Hepatocyte (in vitro differentiated cells): ENCODE data around the gene SOS1.

Source experiments
- CTCF ChIP-seq: fragments of 200-600 bp; sonication (generic); IDR thresholded peaks from 2 replicates; pipeline ENCODE4 v1.5.1; 2016; ENCODE audit warnings: antibody characterized with exemption, mild to moderate bottlenecking; ENCODE audit not compliant: poor library complexity
- EZH2 ChIP-seq: fragments of 200-600 bp; sonication (generic); IDR thresholded peaks from 2 replicates; pipeline ENCODE4 v1.6.1; 2016; ENCODE audit warnings: antibody characterized with exemption, mild to moderate bottlenecking, borderline replicate concordance

GRCh38 chr2:38981003-38981669, 139.7 kb downstream of the SOS1 start:
- TF ChIP-seq EZH2 (no peak), CTCF (no peak)
